Muscle layer of colon (tissue), 2 donors: ENCODE data around the gene HSPB9.

Source experiments
- H3K27ac ChIP-seq: one replicate; pipeline ENCODE4 v1.7.0; 2013; ENCODE audit warnings: low read depth, mild to moderate bottlenecking, low read length, moderate library complexity
- H3K27me3 ChIP-seq, 2 donors: one replicate each; pipeline ENCODE4 v1.7.0; 2013; ENCODE audit warnings: low read length in 2 of 2, mild to moderate bottlenecking in 2 of 2; ENCODE audit not compliant: insufficient read depth in 2 of 2, control insufficient read depth in 1 of 2
- H3K36me3 ChIP-seq: one replicate; pipeline ENCODE4 v1.7.0; 2013; ENCODE audit warnings: mild to moderate bottlenecking, low read length; ENCODE audit not compliant: insufficient read depth
- H3K4me1 ChIP-seq: one replicate; pipeline ENCODE4 v1.7.0; 2013; ENCODE audit warnings: mild to moderate bottlenecking, low read length; ENCODE audit not compliant: insufficient read depth
- H3K4me3 ChIP-seq, 2 donors: one replicate each; pipeline ENCODE4 v1.7.0; 2013; ENCODE audit warnings: low read length in 2 of 2, low read depth in 1 of 2, mild to moderate bottlenecking in 1 of 2, moderate library complexity in 1 of 2
- H3K9ac ChIP-seq: one replicate; pipeline ENCODE4 v1.7.0; 2013; ENCODE audit warnings: low read length
- H3K9me3 ChIP-seq: one replicate; pipeline ENCODE4 v1.7.0; 2013; ENCODE audit warnings: mild to moderate bottlenecking, low read length
- donor health status: abdominal sarcoma.
- donor health status: Adenocarcinoma of cecum.

Gene HSPB9, protein sequence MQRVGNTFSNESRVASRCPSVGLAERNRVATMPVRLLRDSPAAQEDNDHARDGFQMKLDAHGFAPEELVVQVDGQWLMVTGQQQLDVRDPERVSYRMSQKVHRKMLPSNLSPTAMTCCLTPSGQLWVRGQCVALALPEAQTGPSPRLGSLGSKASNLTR

DNA sequence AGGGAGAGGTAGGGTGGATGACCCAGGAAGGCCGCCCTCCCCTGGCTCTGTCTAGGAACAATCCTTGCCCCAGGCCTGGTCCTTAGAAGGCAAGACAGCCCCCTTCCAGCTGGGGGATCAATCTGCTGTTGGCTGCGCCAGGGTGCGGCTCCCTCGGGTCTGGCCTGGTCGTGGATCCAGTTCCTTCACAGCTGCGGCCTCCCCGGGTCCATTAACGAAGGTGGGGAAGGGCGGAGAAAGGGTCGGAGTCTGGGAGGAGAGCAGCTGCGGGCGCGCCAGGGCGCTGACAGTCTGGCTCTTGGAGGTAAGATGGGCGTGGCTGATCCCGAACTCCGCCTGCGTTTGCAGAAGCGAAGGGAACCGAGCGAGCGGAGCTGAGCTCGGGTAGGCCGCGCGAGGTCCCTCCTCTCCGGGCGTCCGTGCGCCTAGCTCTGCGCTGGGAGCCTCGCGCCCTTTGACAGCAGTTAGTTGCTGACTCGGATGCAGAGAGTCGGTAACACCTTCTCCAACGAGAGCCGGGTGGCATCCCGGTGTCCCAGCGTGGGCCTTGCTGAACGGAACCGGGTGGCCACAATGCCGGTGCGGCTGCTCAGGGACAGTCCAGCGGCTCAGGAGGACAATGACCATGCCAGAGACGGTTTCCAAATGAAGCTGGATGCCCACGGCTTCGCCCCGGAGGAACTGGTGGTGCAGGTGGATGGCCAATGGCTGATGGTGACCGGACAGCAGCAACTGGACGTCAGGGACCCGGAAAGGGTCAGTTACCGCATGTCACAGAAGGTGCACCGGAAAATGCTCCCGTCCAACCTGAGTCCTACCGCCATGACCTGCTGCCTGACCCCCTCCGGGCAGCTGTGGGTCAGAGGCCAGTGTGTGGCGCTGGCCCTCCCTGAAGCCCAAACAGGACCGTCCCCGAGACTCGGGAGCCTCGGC is at the start of gene HSPB9:
Gene HSPB9, plus strand, starts transcription at position 434 of the 933 bp plus-strand sequence. Its CDS starts 47 bp downstream, at position 481.
- peak within 1 kb of the TSS; percentile 19 for H3K27ac ChIP-seq
- no peak within 1 kb of the TSS for H3K9ac ChIP-seq
- peaks cover 20% of the 10 kb centered on the region for H3K4me1 ChIP-seq
- peak within 1 kb of the TSS; percentile 33 to 65 for H3K4me3 ChIP-seq
- no peaks in the 10 kb centered on the region for H3K9me3 ChIP-seq
- no peaks in the 10 kb centered on the region for H3K27me3 ChIP-seq
- peaks cover 34% of the 10 kb centered on the region for H3K36me3 ChIP-seq

DNA sequence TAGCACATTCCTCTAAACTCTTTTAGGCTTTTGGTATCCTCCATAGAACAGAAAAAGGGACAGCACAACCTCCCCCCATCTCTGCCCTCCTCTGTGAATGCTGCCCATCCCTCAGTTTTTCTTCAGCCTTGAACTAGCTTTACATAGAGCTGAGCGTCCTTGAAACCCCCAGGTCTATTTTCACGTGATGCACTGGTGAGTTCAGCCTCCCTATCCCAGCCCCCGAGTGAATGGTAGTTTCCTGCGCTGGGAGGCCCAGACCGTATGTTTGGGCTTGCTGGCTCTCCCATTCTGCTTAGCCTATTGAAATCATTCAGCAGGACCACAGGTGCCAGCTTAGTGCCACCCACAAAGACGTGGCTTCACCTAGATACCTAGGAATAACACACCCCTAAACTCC is 46.8 kb upstream of the HSPB9 start:
- no peaks in the 10 kb centered on the region for H3K36me3 ChIP-seq
- H3K27me3 ChIP-seq: peaks cover 9 to 20% of the 10 kb centered on the region in 2 donors
- no peak overlapping the region for H3K4me3 ChIP-seq
- H3K9ac ChIP-seq: no peak overlapping the region
- no peaks in the 10 kb centered on the region for H3K9me3 ChIP-seq
- H3K27ac ChIP-seq: no peak overlapping the region
- peaks cover 4% of the 10 kb centered on the region for H3K4me1 ChIP-seq

DNA sequence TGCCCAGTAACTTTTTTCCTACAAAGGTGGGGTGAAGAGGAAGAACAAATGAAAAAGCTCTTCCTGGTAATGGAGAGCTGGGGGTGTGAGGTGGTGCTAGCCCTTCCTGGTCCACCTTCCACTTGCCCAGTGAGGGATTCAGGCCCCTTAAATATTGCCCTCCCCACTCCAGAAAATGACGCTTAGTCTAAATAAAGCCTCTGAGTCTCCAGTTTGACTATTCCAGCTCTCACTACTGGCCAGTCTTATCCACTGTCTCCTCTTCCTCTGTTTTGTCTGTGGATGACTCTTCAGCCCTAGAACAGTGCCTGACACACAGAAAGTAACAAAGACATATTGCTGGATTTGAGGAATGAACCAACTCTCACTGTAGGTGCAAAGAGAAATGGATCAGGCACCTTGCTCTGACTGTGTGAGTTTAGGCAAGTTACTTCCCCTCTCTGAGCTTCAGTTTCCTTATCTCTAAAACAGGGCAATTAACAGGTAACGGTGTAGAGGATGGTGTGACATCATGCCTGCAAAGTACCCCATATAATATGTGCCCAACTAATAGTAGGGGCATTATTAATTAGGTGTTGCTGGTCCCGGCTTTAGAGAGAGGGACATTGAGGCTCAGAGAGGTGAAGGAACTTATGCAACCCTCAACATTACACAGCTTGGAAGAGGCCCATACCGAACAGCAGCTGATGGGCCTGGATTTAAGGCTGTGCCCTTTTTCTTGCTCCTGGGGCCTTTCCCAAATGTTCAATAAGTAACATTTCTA is 45.6 kb upstream of the HSPB9 start:
- Histone ChIP-seq H3K9me3 (no peaks in the 10 kb centered on the region), H3K9ac (no peak overlapping the region), H3K4me1 (peaks cover 2% of the 10 kb centered on the region), H3K27me3 (peaks cover under 1 to 9% of the 10 kb centered on the region in 2 donors), H3K36me3 (no peaks in the 10 kb centered on the region), H3K27ac (no peak overlapping the region), H3K4me3 (no peak overlapping the region)

DNA sequence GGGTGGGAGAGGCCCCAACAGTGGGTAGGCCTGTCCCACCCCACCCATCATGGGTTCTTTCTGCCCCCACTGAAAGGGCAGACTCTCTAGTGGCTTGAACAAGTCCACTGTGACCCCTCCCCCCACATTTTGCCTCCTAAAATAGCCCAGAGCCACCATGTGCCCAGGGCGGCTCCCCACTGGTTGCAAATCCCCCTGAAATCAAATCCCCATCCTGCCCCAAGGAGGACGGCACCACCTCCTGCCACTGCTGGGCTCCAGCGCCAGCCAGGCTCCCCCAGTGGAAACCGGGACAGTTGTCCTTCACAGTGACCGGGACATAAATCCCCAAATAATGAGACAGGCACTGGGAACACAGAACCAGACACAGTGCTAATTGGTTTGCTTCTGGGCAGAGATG is 44.8 kb upstream of the HSPB9 start:
- H3K4me1 ChIP-seq: no peaks in the 10 kb centered on the region
- no peak overlapping the region for H3K4me3 ChIP-seq
- peaks cover 0 to 2% of the 10 kb centered on the region in 2 donors for H3K27me3 ChIP-seq
- H3K36me3 ChIP-seq: no peaks in the 10 kb centered on the region
- H3K9me3 ChIP-seq: no peaks in the 10 kb centered on the region
- H3K9ac ChIP-seq: no peak overlapping the region
- no peak overlapping the region for H3K27ac ChIP-seq

DNA sequence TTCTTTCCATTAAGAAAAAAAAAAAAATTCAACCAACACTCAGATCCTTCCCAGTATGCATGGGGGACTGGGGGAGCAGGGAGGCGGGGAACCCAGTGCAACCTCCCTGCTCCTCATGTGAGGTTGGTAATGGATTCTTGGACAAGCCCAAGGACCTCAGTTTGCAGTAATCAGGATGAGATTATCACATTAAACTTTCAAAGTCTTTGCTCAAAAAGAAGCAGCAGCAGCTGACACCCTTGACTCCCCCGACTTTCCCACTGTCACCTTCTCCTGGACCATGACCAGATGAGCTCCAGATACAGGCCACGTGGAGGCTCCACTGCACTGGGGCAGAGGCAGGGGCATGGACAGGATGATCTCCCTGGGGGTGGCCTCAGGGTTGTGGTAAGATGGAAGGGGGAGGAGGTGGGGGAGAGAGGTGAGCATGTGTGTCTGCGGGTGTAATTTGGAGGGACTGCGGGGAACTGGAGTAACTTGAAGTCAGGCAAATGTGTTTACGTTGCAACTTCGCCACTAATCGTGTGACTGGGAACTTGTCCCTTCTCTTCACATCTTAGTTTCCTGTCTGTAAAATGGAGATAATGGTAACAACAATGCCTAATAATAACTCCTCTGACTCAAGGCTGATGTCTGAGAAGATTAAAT is 44.1 kb upstream of the HSPB9 start:
- H3K4me1 ChIP-seq: no peaks in the 10 kb centered on the region
- H3K9me3 ChIP-seq: no peaks in the 10 kb centered on the region
- no peaks in the 10 kb centered on the region for H3K27me3 ChIP-seq
- H3K36me3 ChIP-seq: no peaks in the 10 kb centered on the region
- no peak overlapping the region for H3K27ac ChIP-seq
- no peak overlapping the region for H3K4me3 ChIP-seq
- H3K9ac ChIP-seq: no peak overlapping the region

DNA sequence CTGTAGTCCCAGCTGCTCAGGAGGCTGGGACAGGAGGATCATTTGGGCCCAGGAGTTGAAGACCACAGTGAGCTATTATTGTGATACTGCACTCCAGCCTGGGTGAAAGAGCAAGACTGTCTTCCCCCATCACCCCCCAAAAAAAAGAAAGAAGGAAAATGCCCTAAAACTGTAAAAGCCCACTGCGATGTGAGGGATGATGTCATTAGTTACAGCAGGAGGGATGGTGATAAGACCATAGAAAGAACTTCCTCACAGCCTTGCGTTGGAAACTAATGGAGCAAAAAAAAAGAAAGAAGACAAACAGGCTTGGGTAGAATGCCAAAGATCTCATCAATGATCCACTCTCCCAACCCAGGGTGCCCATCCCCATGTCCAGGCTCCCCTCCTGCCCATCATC is 43.1 kb upstream of the HSPB9 start:
- Histone ChIP-seq H3K9me3 (no peaks in the 10 kb centered on the region), H3K9ac (no peak overlapping the region), H3K4me1 (no peaks in the 10 kb centered on the region), H3K4me3 (no peak overlapping the region), H3K36me3 (no peaks in the 10 kb centered on the region), H3K27ac (no peak overlapping the region), H3K27me3 (no peaks in the 10 kb centered on the region)

DNA sequence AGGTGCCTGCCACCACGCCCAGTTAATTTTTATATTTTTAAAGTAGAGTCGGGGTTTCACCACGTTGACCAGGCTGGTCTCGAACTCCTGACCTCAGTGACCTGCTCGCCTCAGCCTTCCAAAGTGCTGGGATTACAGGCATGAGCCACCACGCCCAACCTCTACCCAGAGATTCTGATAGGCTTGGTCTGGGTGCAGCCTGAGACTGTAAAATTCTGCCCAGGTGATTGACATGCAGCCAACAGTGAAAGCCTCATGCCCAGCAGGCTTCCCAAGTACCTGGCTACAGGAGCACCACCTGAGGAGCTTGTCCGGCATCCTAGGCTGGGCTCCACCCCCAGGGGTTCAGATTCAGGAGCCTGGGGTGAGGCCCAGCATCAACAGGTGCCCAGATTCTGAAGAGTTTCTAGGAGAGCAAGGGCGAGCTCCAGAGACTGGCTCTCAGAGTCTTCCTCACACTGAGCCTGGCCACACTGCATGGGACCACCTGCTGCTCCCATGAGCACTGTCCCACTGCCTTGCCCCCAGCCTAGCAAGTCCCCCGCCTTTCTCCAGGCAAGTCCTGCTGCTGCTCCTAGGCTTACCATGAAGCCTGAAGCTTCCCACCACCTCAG is 41.0 kb upstream of the HSPB9 start:
- Histone ChIP-seq H3K9me3 (no peaks in the 10 kb centered on the region), H3K4me1 (no peaks in the 10 kb centered on the region), H3K36me3 (no peaks in the 10 kb centered on the region)

DNA sequence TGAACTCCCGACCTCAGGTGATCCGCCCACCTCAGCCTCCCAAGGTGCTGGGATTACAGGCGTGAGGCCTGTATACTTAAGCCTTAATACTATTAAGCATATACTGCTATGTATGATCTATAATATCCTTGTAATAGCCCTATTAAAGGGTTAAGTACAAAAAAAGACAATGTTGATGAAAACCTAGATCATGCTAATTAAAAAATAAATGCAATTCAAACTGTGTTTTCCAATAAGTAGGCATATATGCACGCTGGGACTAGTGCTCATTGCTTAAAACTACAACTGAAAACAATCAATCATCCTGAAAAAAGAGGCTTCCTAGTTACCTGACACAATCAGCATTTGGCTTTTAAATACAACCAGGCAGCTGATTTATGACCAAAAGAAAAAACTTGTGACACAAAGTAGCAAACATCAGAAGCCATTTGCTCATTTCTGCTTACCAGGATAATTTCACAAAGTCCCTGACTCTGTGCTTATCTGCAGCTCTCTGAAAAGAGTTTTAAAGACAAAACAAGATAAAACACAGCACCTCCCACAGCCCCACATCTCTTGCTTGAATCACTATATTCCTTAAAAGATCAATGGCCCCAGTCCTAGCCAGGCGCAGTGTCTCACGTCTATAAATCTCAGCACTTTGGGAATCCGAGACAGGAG is 35.4 kb upstream of the HSPB9 start:
- no peak overlapping the region for H3K27ac ChIP-seq
- H3K4me3 ChIP-seq: no peak overlapping the region
- H3K9ac ChIP-seq: no peak overlapping the region
- no peaks in the 10 kb centered on the region for H3K4me1 ChIP-seq
- H3K27me3 ChIP-seq: peaks cover 0 to 3% of the 10 kb centered on the region in 2 donors
- no peaks in the 10 kb centered on the region for H3K9me3 ChIP-seq
- H3K36me3 ChIP-seq: no peaks in the 10 kb centered on the region

More for the DNA sequence above, 41.0 kb upstream of the HSPB9 start:
- H3K9ac ChIP-seq: no peak overlapping the region
- no peak overlapping the region for H3K27ac ChIP-seq
- no peaks in the 10 kb centered on the region for H3K27me3 ChIP-seq
- H3K4me3 ChIP-seq: no peak overlapping the region

DNA sequence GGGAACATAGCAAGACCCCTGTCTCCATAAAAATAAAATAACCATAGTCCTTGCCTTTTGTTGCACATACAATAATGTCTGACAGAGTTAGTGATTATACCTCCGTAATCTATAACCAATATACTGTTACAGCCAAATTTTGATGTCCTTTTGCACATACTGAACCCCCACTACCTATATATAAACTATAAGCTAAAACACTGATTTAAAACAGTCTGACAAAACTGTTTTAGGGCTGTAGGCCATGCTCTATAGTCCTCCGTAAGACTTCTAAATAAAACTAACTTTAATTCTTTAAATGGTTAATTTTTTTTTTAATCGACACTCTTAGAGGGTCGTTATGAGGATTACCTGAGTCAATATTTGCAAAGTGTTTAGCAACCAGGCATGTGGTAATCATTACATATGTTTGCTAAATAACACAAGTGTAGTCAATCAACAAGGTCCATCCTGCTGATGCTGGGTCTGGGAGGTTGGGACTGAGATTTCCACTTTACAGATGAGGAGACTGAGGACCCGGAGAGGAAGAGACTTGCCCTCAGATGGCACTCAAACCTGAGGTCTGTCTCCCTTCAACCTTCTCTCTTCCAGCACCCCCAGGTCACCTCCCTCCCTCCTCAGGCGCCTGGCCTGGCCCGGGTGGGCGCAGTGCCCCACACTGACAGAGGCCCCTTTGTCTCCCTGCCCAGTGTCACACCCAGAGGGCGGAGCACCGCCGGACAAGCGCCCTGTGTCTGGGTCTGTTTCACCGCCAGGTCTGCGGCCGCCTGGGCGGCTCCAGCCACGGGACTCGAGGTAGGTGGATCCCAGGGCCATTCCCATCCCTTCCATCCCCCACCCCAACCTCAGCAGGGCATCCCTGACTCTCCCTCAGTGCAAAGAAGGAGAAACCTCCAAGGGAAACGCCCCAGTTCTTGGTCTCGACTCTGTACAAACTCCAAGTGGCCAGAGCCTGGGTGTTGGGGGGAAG is 34.6 kb upstream of the HSPB9 start:
- Histone ChIP-seq H3K27ac (no peak overlapping the region), H3K9ac (no peak overlapping the region), H3K36me3 (no peaks in the 10 kb centered on the region), H3K9me3 (no peaks in the 10 kb centered on the region), H3K4me1 (no peaks in the 10 kb centered on the region), H3K4me3 (no peak overlapping the region), H3K27me3 (peaks cover 0 to 3% of the 10 kb centered on the region in 2 donors)

DNA sequence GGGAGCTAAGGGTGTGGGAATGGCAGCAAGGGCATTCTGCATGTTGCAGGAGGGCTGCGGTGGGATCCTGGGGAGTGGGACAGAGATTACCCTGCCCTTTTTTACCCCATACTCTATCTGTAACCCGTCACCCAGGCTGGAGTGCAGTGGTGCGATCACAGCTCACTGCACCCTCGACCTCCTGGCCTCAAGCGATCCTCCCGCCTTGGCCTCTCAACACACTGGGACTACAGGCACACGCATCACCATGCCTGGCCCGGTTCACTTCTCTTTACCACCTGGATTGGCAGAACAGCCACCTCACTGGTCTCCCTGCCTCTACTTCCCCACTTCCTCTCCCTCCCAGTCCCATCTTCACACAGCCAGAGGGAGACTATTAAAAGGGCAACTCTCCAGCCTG is 33.9 kb upstream of the HSPB9 start:
- H3K36me3 ChIP-seq: no peaks in the 10 kb centered on the region
- H3K9ac ChIP-seq: no peak overlapping the region
- H3K9me3 ChIP-seq: no peaks in the 10 kb centered on the region
- H3K4me1 ChIP-seq: no peaks in the 10 kb centered on the region
- H3K27ac ChIP-seq: no peak overlapping the region
- no peak overlapping the region for H3K4me3 ChIP-seq
- peaks cover 0 to 3% of the 10 kb centered on the region in 2 donors for H3K27me3 ChIP-seq
